Spleen (tissue), 7 donors: ENCODE results near the gene LEKR1.

Experiments
- CTCF ChIP-seq, 11 experiments: fragments of 200-600 bp in 7 of 11; fragments of 450-650 bp in 4 of 11; sonication (generic) in 4 of 11; IDR thresholded peaks in 8 of 11; conservative IDR thresholded peaks in 3 of 11; 1 replicate in 7 of 11; 2 replicates in 4 of 11; pipeline versions ENCODE4 v1.4.0 to v1.8.0; 2016 to 2021; ENCODE audit warnings: antibody characterized with exemption in 11 of 11, inconsistent platforms in 4 of 11, mild to moderate bottlenecking in 1 of 11
- POLR2AphosphoS5 ChIP-seq, 3 donors: sonication (generic); formaldehyde crosslinking; IDR thresholded peaks; one replicate each; pipeline ENCODE4 v1.5.1; 2017; ENCODE audit warnings: antibody characterized with exemption in 3 of 3
- donor health status: DM: no; HTN: no; CAD: no; lungs with moderate emphysema.
- donor health status: DM: no; HTN: no; CAD: no.
- donor health status: DM: no; HTN: no; CAD: no.

GRCh38 chr3:156819842-156820691 lies 6.1 kb upstream of the LEKR1 start:
- no peak for TF ChIP-seq CTCF (IDR thresholded peaks at IDR 0.05 in 8 of 11, conservative IDR thresholded peaks at IDR 0.05 in 3 of 11)
- TF ChIP-seq POLR2AphosphoS5 (IDR thresholded peaks at IDR 0.05): no peak
